Endothelial cell of umbilical vein (primary cell): ENCODE results near the gene CNTNAP2. TPM values are rescaled to one million over a fixed set of nuclear protein-coding genes. Genes with fewer than 3 reads are reported as not detected.

Source experiments
- BruUV-seq: library from RNA; stranded (reverse); fragments of 400-500 nt; replicated peaks from 2 replicates; lab custom pipeline; 2021; lab: Mats Ljungman, UMichigan
- CTCF ChIA-PET: fragments of 300-600, 350-600 bp; sonication (Branson Sonifier 250); formaldehyde crosslinking; loops from one replicate; lab custom pipeline; 2021; ENCODE audit warnings: antibody characterized with exemption, inconsistent platforms; lab: Charles Lee
- POLR2A ChIA-PET: fragments of 300-600, 350-600 bp; sonication (Branson Sonifier 250); formaldehyde crosslinking; loops from one replicate; lab custom pipeline; 2021; ENCODE audit warnings: antibody characterized with exemption, inconsistent platforms; lab: Charles Lee
- DNase-seq: peaks from one replicate; pipeline ENCODE4 v3.0.0-alpha.2; 2011; ENCODE audit warnings: low read depth, low spot score
- FAIRE-seq: peaks from 2 replicates; lab custom pipeline; 2011; peaks lifted over from hg19 to GRCh38; lab: Jason Lieb, UNC
- H2AFZ ChIP-seq: 2 replicates; pipeline ENCODE4 v1.6.0; 2012; ENCODE audit warnings: low read depth, low read length, control low read depth, inconsistent platforms
- H3K27ac ChIP-seq: 2 replicates; pipeline ENCODE4 v1.5.1; 2011; ENCODE audit warnings: low read depth, mild to moderate bottlenecking, control low read depth, low read length, moderate library complexity; ENCODE audit not compliant: insufficient read depth
- H3K27me3 ChIP-seq, 2 experiments: 2 replicates each; pipeline versions ENCODE4 v1.6.0 to v1.6.1; 2011; ENCODE audit warnings: low read length in 2 of 2, mixed read lengths in 1 of 2; ENCODE audit not compliant: control insufficient read depth in 2 of 2, insufficient read depth in 2 of 2
- H3K36me3 ChIP-seq, 2 experiments: 2 replicates in 1 of 2; 3 replicates in 1 of 2; pipeline ENCODE4 v1.5.1; 2011; ENCODE audit warnings: low read length in 2 of 2, mild to moderate bottlenecking in 1 of 2, moderate library complexity in 1 of 2; ENCODE audit not compliant: control insufficient read depth in 2 of 2, insufficient read depth in 2 of 2; ENCODE audit errors: extremely low read depth in 1 of 2
- H3K4me1 ChIP-seq: 3 replicates; pipeline ENCODE4 v1.5.1; 2011; ENCODE audit warnings: mild to moderate bottlenecking, low read length; ENCODE audit not compliant: control insufficient read depth, insufficient read depth; ENCODE audit errors: extremely low read depth
- H3K4me2 ChIP-seq: 2 replicates; pipeline ENCODE4 v1.6.1; 2011; ENCODE audit warnings: low read length, control low read depth, mixed read lengths; ENCODE audit not compliant: insufficient read depth
- H3K4me3 ChIP-seq, 3 experiments: fragments of 200-600 bp in 1 of 3; sonication (generic), shearing (Covaris generic) in 1 of 3; replicated peaks in 1 of 3; 2 replicates each; pipeline ENCODE4 v1.5.1; 2011 to 2016; ENCODE audit warnings: control low read depth in 3 of 3, low read length in 3 of 3, mild to moderate bottlenecking in 2 of 3, inconsistent platforms in 1 of 3, low read depth in 1 of 3, moderate library complexity in 1 of 3; ENCODE audit not compliant: insufficient read depth in 1 of 3
- H3K79me2 ChIP-seq: 2 replicates; pipeline ENCODE4 v1.6.0; 2012; ENCODE audit warnings: low read length, inconsistent platforms; ENCODE audit not compliant: control insufficient read depth, insufficient read depth
- H3K9ac ChIP-seq: replicated peaks from 2 replicates; pipeline ENCODE3; 2011; ENCODE audit warnings: low read length, control low read depth; ENCODE audit not compliant: insufficient read depth; ENCODE audit errors: extremely low read depth
- H3K9me1 ChIP-seq: replicated peaks from 3 replicates; pipeline ENCODE4 v1.6.0; 2011; ENCODE audit warnings: mild to moderate bottlenecking, low read length; ENCODE audit not compliant: control insufficient read depth, insufficient read depth; ENCODE audit errors: extremely low read depth
- H3K9me3 ChIP-seq: replicated peaks from 2 replicates; pipeline ENCODE4 v1.5.1; 2012; ENCODE audit warnings: low read length, inconsistent platforms; ENCODE audit not compliant: control insufficient read depth, insufficient read depth
- H4K20me1 ChIP-seq: replicated peaks from 2 replicates; pipeline ENCODE3; 2011; ENCODE audit warnings: mild to moderate bottlenecking, low read length; ENCODE audit not compliant: control insufficient read depth, insufficient read depth; ENCODE audit errors: extremely low read depth
- CTCF ChIP-seq, 2 donors: IDR thresholded peaks; 1 replicate in 1 of 2; 2 replicates in 1 of 2; pipeline ENCODE4 v1.5.1; 2011; ENCODE audit warnings: low read length in 2 of 2, mild to moderate bottlenecking in 2 of 2, moderate library complexity in 2 of 2, control low read depth in 1 of 2, inconsistent platforms in 1 of 2, low read depth in 1 of 2; ENCODE audit not compliant: insufficient read depth in 1 of 2; ENCODE audit errors: extremely low read depth in 1 of 2
- FOS ChIP-seq: IDR thresholded peaks from 2 replicates; pipeline ENCODE4 v1.6.1; 2011; ENCODE audit warnings: mild to moderate bottlenecking, low read length, moderate library complexity, borderline replicate concordance; ENCODE audit not compliant: insufficient read depth
- GATA2 ChIP-seq: IDR thresholded peaks from 2 replicates; pipeline ENCODE4 v1.7.0; 2011; ENCODE audit warnings: low read depth, mild to moderate bottlenecking, moderate library complexity, mixed read lengths, low read length; ENCODE audit not compliant: insufficient read length, insufficient read depth
- JUN ChIP-seq: IDR thresholded peaks from 2 replicates; pipeline ENCODE4 v1.6.1; 2011; ENCODE audit warnings: borderline replicate concordance, low read depth; ENCODE audit not compliant: insufficient read length, insufficient read depth
- MAX ChIP-seq: IDR thresholded peaks from 2 replicates; pipeline ENCODE4 v1.6.1; 2011; ENCODE audit not compliant: insufficient read depth, insufficient read length
- MYC ChIP-seq: IDR thresholded peaks from one replicate; pipeline ENCODE4 v1.6.1; 2011; ENCODE audit warnings: mild to moderate bottlenecking, low read depth, low read length
- POLR2A ChIP-seq: IDR thresholded peaks from 2 replicates; pipeline ENCODE4 v1.6.1; 2012; ENCODE audit warnings: low read depth, mild to moderate bottlenecking, control low read depth, low read length
- POLR2AphosphoS5 ChIP-seq: IDR thresholded peaks from 2 replicates; pipeline ENCODE4 v1.6.1; 2012; ENCODE audit warnings: low read depth, mild to moderate bottlenecking, control low read depth, low read length, moderate library complexity; ENCODE audit not compliant: insufficient read depth
- dilution Hi-C: fragments of 300-500 bp; cut with MboI; formaldehyde crosslinking; loops from one replicate; pipeline ENCODE4 v1.15.0; 2019; ENCODE audit warnings: low sequenced_read_pairs; ENCODE audit not compliant: extremely low pct_ligation_motif_present
- intact Hi-C: fragments of 100-400 bp; cut with micrococcal nuclease; formaldehyde crosslinking; loops from one replicate; pipeline ENCODE4 v1.10.0; 2022
- polyA plus RNA-seq, 4 experiments: library from polyadenylated mRNA; depleted of rRNA in 3 of 4; stranded (reverse) in 3 of 4; unstranded in 1 of 4; fragments of >200 nt; gene quantifications; 2 replicates each; pipeline versions ENCODE4 v1.2.1 to v1.2.3, GENCODE V29; 2011 to 2012; ENCODE audit warnings: missing spikeins in 1 of 4
- total RNA-seq: library from RNA; stranded (reverse); gene quantifications from 2 replicates; pipeline ENCODE4 v1.2.3, GENCODE V29; 2021

The CNTNAP2 gene
- total and polyA plus RNA-seq, 2 donors (not counting 3 experiments of a cell fraction or from before 2014, with no cell fraction given), result not detected

- Histone ChIP-seq H3K36me3 (no peaks in the 10 kb centered on the region), H3K27me3 (no peaks in the 10 kb centered on the region), H3K4me3 (no peak overlapping the region), H3K9me1 (no peaks in the 10 kb centered on the region), H3K79me2 (no peaks in the 10 kb centered on the region), H4K20me1 (no peaks in the 10 kb centered on the region), H2AFZ (no peak overlapping the region), H3K4me1 (no peaks in the 10 kb centered on the region), H3K9ac (no peak overlapping the region), H3K9me3 (peaks cover 2% of the 10 kb centered on the region), H3K4me2 (no peak overlapping the region), H3K27ac (no peak overlapping the region)
- DNase-seq (no peak), FAIRE-seq (no peak)
- dilution Hi-C loops, result no loop called here
- BruUV-seq, result no TSS peak
- ChIA-PET CTCF (no interaction called here), POLR2A (no interaction called here)
- TF ChIP-seq MAX (no peak), JUN (no peak), GATA2 (no peak), MYC (no peak), FOS (no peak), POLR2AphosphoS5 (no peak), POLR2A (no peak)
- intact Hi-C loops, result no loop called here
Measured at GRCh38 chr7:147136352-147136751, 1019.8 kb downstream of the CNTNAP2 start.

- H2AFZ ChIP-seq, result no peak overlapping the region
- H3K27me3 ChIP-seq, result no peaks in the 10 kb centered on the region
- H3K79me2 ChIP-seq, result no peaks in the 10 kb centered on the region
- no peaks in the 10 kb centered on the region for H3K9me1 ChIP-seq
- no peaks in the 10 kb centered on the region for H3K4me1 ChIP-seq
- BruUV-seq, result no TSS peak
- no peaks in the 10 kb centered on the region for H4K20me1 ChIP-seq
- no peak overlapping the region for H3K4me2 ChIP-seq
- ChIA-PET CTCF (no interaction called here), POLR2A (no interaction called here)
- H3K9ac ChIP-seq, result no peak overlapping the region
- dilution Hi-C loops, result no loop called here
- H3K9me3 ChIP-seq, result peaks cover 4% of the 10 kb centered on the region
- H3K4me3 ChIP-seq, result no peak overlapping the region
- no peak overlapping the region for H3K27ac ChIP-seq
- TF ChIP-seq MAX (no peak), GATA2 (no peak), FOS (no peak), CTCF (IDR thresholded peaks at IDR 0.05; ENCODE audit: extremely low read depth in 1 of 2, insufficient read depth in 1 of 2, low read depth in 1 of 2, low read length in 2 of 2) (no peak), MYC (no peak), POLR2AphosphoS5 (no peak), POLR2A (no peak), JUN (no peak)
- intact Hi-C loops, result no loop called here
- H3K36me3 ChIP-seq, result no peaks in the 10 kb centered on the region
- FAIRE-seq (no peak), DNase-seq (no peak)
Measured at GRCh38 chr7:147145194-147145593, 1028.6 kb downstream of the CNTNAP2 start.
